GM12878 (cell line): ENCODE data around the gene RNF126. TPM values are rescaled to one million over a fixed set of nuclear protein-coding genes. Genes with fewer than 3 reads are reported as not detected.

Source experiments
- MEF2B ChIP-seq: fragments of 450-650 bp; IDR thresholded peaks from 2 replicates; pipeline ENCODE4 v1.6.1; 2018; ENCODE audit warnings: mild to moderate bottlenecking, moderate library complexity; ENCODE audit not compliant: partially characterized antibody, poor library complexity, severe bottlenecking
- polyA plus RNA-seq, 11 experiments: library from polyadenylated mRNA; depleted of rRNA in 4 of 11; unstranded in 6 of 11; stranded (reverse) in 5 of 11; fragments of >200 nt; fragmentation: Nextera tagmentation in 4 of 11; fragmentation: Illumina TruSeq in 1 of 11; extraction: Ambion mirVana in 4 of 11; extraction: Trizol in 1 of 11; gene quantifications; 1 replicate in 1 of 11; 2 replicates in 10 of 11; pipeline versions ENCODE4 v1.2.1 to v1.2.3, GENCODE V29; 2011 to 2016; ENCODE audit warnings: inconsistent platforms in 2 of 11, missing spikeins in 2 of 11, low read depth in 1 of 11
- total RNA-seq, 4 experiments: library from RNA; depleted of rRNA in 3 of 4; stranded (reverse); fragments of >200 nt in 3 of 4; fragmentation: Illumina TruSeq in 1 of 4; extraction: Trizol in 1 of 4; gene quantifications; 2 replicates each; pipeline versions ENCODE4 v1.2.1 to v1.2.3, GENCODE V29; 2013 to 2021
- TF ChIP-seq, protein P1 (sequence below): IDR thresholded peaks from 2 replicates; pipeline ENCODE4 v1.6.1; 2012; ENCODE audit warnings: mild to moderate bottlenecking, low read depth, low read length
- TF ChIP-seq, protein P2 (sequence below): fragments of 150-350 bp; IDR thresholded peaks from 2 replicates; pipeline ENCODE4 v1.6.1; 2016; ENCODE audit warnings: low read depth, low read length
- TF ChIP-seq, protein P3 (sequence below): fragments of 450-650 bp; IDR thresholded peaks from 2 replicates; pipeline ENCODE4 v1.6.1; 2016; ENCODE audit warnings: mild to moderate bottlenecking

RNF126 gene
- total and polyA plus RNA-seq, 10 of the 15 experiments (the other 5 are each of a cell fraction or from before 2014, with no cell fraction given), result 0.45 to 100 (median 50.6) TPM

DNA sequence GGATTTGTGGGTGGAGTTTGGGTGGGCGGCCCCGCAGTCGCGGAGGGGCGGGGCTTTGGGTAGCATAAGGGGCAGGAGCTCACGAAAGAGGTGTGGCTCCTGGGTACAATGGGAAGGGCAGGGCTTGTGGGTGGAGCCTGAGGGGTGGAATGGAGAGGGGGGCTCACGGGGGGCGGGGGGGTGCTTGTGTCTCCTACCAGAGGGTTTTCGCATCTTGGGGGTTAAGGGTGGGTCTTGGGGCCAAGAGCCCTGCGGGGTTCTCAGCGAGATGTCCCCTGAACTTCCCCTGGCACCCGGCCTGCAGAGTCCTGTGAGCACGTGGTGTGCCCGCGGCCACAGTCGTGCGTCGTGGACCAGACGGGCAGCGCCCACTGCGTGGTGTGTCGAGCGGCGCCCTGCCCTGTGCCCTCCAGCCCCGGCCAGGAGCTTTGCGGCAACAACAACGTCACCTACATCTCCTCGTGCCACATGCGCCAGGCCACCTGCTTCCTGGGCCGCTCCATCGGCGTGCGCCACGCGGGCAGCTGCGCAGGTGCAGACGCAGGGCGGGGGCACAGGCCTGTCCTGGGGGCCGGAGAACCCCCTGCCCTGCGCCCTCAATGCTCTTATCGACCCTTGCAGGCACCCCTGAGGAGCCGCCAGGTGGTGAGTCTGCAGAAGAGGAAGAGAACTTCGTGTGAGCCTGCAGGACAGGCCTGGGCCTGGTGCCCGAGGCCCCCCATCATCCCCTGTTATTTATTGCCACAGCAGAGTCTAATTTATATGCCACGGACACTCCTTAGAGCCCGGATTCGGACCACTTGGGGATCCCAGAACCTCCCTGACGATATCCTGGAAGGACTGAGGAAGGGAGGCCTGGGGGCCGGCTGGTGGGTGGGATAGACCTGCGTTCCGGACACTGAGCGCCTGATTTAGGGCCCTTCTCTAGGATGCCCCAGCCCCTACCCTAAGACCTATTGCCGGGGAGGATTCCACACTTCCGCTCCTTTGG is 18.3 kb upstream of the RNF126 start (continued):
- TF ChIP-seq, protein P1, sequence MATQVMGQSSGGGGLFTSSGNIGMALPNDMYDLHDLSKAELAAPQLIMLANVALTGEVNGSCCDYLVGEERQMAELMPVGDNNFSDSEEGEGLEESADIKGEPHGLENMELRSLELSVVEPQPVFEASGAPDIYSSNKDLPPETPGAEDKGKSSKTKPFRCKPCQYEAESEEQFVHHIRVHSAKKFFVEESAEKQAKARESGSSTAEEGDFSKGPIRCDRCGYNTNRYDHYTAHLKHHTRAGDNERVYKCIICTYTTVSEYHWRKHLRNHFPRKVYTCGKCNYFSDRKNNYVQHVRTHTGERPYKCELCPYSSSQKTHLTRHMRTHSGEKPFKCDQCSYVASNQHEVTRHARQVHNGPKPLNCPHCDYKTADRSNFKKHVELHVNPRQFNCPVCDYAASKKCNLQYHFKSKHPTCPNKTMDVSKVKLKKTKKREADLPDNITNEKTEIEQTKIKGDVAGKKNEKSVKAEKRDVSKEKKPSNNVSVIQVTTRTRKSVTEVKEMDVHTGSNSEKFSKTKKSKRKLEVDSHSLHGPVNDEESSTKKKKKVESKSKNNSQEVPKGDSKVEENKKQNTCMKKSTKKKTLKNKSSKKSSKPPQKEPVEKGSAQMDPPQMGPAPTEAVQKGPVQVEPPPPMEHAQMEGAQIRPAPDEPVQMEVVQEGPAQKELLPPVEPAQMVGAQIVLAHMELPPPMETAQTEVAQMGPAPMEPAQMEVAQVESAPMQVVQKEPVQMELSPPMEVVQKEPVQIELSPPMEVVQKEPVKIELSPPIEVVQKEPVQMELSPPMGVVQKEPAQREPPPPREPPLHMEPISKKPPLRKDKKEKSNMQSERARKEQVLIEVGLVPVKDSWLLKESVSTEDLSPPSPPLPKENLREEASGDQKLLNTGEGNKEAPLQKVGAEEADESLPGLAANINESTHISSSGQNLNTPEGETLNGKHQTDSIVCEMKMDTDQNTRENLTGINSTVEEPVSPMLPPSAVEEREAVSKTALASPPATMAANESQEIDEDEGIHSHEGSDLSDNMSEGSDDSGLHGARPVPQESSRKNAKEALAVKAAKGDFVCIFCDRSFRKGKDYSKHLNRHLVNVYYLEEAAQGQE, result no peak
- TF ChIP-seq, protein P2, sequence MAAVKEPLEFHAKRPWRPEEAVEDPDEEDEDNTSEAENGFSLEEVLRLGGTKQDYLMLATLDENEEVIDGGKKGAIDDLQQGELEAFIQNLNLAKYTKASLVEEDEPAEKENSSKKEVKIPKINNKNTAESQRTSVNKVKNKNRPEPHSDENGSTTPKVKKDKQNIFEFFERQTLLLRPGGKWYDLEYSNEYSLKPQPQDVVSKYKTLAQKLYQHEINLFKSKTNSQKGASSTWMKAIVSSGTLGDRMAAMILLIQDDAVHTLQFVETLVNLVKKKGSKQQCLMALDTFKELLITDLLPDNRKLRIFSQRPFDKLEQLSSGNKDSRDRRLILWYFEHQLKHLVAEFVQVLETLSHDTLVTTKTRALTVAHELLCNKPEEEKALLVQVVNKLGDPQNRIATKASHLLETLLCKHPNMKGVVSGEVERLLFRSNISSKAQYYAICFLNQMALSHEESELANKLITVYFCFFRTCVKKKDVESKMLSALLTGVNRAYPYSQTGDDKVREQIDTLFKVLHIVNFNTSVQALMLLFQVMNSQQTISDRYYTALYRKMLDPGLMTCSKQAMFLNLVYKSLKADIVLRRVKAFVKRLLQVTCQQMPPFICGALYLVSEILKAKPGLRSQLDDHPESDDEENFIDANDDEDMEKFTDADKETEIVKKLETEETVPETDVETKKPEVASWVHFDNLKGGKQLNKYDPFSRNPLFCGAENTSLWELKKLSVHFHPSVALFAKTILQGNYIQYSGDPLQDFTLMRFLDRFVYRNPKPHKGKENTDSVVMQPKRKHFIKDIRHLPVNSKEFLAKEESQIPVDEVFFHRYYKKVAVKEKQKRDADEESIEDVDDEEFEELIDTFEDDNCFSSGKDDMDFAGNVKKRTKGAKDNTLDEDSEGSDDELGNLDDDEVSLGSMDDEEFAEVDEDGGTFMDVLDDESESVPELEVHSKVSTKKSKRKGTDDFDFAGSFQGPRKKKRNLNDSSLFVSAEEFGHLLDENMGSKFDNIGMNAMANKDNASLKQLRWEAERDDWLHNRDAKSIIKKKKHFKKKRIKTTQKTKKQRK, result no peak
- TF ChIP-seq, protein P3, sequence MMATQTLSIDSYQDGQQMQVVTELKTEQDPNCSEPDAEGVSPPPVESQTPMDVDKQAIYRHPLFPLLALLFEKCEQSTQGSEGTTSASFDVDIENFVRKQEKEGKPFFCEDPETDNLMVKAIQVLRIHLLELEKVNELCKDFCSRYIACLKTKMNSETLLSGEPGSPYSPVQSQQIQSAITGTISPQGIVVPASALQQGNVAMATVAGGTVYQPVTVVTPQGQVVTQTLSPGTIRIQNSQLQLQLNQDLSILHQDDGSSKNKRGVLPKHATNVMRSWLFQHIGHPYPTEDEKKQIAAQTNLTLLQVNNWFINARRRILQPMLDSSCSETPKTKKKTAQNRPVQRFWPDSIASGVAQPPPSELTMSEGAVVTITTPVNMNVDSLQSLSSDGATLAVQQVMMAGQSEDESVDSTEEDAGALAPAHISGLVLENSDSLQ, result no peak
- TF ChIP-seq MEF2B, result no peak
